HG03039 (cell line): ENCODE measurements around the gene YPEL3.

Experiments used
- ATAC-seq: cut with Tn5 transposase; IDR thresholded peaks from one replicate; pipeline ENCODE4 v1.9.1; 2021; ENCODE audit warnings: mild to moderate bottlenecking, moderate library complexity; ENCODE audit not compliant: unreplicated experiment

The YPEL3 gene

GRCh38 chr16:30091474-30092372 is 4.3 kb downstream of the YPEL3 start, which contains the start of gene TBX6:
TBX6 (minus strand) TSS chr16:30091924; CDS start chr16:30091193, 731 bp downstream.
- peak; percentile 49 for ATAC-seq

DNA sequence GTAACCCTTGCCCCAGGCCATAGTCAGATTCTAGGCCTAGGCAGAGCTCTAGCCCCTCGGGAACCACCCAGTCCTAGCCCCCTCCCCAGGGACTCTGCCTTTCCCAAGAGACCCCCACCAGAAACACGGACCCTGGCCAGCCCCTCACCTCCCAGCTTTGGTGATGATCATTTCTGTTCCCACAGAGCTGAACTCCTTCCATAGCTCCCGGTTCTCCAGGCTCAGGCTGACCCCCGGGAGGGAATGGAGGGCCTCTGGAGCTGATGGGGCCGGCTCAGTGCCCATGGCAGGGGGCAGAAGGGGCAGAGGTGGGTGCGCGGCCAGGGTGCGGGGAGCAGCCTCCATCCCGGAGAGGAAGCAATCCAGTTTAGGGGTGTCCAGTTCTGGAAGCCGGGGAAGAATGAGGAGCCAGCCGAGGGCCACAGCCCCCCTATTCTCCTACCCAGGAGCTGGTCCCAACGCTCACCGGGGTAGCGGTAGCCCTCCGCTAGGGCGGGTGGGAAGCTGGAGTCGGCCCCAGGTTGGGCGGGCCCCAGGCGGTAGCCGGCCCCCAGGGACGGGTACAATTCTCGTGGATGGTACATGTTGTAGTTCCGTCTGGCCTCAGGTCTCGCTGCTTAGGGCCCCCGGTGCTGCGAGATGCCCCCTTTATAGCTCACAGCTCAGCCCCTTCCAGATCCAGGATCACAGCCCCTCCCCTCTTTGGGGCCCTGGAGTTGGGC is 5.2 kb downstream of the YPEL3 start:
- no peak for ATAC-seq

DNA sequence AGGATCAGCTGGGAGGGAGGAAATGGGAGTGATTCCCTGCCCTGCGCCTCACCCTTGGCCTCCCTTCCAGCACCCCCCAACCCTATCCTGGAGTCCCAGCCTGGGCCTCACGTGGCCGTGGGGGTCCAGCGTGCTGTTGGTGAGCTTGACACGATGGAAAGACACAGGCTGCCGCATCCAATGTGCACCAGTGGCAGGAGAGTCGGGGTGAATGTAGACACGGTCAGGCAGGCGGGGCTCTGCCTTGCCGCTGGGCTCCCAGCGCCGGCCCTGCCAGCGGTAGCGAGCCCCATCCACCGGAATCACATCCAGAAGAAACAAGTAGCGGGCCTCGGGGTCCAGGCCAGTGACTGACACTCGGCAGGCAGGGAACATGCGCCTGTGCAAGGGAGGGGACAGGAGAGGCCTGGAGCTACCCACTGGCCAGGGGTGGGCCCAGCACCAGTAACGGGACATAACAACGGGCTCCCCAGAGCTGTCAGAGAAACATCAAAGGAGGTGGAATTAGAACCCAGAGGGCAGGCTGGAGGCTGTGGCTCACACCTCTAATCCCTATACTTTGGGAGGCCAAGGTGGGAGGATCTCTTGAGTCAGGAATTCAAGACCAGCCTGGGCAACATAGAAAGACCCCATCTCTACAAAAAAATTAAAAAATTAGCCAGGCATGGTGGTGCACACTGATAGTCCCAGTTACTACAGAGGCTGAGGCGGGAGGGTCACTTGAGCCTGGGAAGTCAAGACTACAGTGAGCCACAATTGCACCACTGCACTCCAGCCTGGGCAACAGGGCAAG is 7.0 kb downstream of the YPEL3 start:
- ATAC-seq = no peak

- no peak for ATAC-seq
Measured at GRCh38 chr16:30088237-30088831, 7.7 kb downstream of the YPEL3 start.

DNA sequence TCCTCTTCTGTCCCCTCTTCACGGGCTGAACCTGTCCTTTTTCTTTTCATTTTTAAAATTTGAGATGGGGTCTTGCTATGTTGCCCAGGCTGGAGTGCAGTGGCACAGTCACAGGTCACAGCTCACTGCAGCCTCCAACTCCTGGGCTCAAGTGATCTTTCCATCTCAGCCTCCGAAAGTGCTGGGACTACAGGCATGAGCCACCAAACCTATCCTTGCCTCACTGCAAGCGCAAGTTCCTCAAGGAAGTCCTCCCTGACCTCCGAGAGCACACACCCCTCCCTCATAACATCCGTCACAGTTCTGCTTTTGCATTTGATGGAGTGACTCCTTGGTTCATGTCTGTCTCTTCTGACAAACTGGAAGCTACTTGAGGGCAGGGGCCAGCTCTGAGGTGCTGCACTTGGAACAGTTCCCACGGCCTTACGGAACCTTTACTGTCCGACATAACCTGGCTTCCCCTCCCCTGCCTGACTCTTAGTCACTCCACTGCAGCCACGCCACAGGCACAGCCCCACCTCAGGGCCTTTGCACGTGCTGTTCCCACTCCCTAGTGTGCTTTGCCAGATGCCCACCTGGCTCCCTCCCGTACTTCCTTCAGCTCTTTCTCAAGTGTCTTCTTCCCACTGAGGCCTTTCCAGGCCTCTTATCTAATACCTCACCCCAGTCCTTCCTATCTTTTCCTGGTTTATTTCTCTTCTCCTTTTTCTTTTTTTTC is 8.7 kb downstream of the YPEL3 start:
- no peak for ATAC-seq

- no peak for ATAC-seq
Measured at GRCh38 chr16:30086291-30087140, 9.5 kb downstream of the YPEL3 start.

DNA sequence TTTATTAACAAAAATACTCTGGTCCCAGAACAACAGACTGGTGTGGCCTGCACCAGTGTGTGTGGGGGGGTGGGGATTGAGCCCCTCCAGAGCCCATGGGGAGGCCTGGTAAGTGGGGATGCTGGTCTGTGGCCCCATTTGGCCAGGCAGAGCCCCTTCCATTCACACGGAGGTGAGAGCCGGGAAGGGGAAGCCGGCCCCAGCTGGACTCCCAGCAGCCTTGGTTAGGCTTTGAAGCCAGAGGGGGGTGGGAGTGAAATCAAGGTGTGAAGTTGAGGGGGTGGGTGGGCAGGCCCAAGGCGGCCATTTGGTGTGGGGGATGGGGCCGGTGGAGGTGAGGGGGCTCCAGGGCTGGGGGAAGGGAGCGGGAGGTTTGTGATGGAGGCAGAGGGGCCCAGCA is 10.2 kb downstream of the YPEL3 start:
- no peak for ATAC-seq

GRCh38 chr16:30085247-30085646 is 10.8 kb downstream of the YPEL3 start:
- ATAC-seq = no peak

GRCh38 chr16:30084816-30085159 is 11.2 kb downstream of the YPEL3 start:
- no peak for ATAC-seq

- ATAC-seq = no peak
Measured at GRCh38 chr16:30084096-30084815, 11.8 kb downstream of the YPEL3 start.

DNA sequence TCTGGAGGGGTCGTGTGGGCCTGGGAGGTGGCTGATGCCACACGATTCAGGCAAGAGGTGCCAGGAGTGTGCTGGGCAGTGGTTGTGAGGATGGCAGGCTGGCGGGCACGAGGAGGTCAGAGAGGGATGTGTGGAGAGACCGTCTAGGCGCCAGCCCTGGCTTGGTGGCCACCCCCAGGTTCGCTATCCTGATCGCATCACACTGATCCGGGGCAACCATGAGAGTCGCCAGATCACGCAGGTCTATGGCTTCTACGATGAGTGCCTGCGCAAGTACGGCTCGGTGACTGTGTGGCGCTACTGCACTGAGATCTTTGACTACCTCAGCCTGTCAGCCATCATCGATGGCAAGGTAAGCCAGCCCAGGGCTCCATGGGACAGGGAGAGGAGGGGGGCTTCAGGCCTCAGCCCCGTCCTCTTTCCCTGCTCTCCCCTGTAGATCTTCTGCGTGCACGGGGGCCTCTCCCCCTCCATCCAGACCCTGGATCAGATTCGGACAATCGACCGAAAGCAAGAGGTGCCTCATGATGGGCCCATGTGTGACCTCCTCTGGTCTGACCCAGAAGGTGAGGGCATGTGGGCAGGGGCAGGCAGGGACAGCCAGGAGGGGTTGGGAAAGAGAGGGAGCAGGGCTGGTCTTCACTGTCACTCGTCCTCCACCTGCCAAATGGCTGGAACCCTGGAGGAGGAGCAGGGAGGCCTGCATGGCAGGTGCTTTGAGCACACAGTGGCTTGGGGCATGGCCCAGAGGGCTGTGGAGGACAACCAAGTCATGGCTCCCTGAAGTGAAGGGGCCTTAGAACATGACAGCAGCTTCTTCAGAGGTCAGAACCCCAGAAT is 12.6 kb downstream of the YPEL3 start:
- ATAC-seq = no peak

- ATAC-seq = no peak
Measured at GRCh38 chr16:30082545-30083090, 13.4 kb downstream of the YPEL3 start.

DNA sequence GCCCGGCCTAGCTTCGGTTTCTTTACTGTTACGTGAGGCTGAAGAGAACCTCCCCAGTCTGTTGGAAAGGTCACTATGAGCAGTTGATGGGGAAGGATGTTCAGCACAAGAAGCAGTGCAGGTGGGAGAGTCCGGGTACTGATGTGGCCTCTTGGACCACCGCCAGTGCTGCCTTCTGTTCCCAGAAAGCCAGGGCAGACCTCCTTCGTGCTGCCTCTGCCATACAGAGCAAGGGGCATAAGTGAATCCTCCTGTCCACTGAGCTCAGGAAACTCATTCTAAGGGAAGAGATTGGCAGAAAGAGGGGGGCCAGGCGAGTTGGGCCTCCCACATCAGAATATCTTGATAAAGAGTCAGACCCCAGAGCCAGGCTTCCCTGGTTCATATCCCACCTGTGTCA is 16.5 kb downstream of the YPEL3 start:
- no peak for ATAC-seq

DNA sequence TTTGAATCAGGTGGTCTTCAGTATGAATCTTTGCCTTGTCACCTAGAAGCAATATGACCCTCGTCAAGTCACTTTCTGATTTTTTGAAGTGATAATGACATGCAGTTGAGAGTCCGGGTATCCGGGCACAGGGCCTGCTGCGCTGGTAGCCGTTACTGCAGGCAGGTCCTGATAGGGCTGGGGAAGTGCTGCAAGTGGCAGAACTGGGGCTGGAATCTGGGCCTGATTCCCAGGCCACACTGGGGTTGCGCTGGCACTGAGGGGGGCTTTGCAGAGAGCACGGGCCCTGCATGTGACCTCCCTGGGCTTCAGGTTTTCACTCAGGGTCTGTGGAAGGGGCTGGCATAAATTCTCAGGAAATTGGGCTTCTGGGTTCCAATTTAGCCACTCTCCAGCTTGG is 17.3 kb downstream of the YPEL3 start:
- no peak for ATAC-seq

DNA sequence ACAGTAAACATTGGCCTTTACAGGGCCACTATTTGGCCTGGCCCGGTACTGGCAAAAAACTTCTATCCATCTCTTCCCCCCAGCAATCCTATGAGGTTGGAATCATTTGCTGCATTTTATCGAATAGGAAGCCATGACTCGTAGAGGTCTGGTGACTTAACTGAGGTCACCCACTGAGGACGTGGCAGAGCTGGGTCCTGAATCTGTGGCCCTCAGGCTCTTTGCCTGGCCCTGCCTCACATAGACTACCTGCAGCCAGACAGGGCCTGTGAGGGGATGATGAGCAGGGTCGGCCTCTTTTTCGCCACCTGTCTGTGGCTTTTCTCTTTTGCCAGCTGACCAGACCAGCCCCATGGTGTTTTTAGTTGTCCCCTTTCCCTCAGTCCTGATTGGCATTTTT is 18.4 kb downstream of the YPEL3 start:
- ATAC-seq = no peak

DNA sequence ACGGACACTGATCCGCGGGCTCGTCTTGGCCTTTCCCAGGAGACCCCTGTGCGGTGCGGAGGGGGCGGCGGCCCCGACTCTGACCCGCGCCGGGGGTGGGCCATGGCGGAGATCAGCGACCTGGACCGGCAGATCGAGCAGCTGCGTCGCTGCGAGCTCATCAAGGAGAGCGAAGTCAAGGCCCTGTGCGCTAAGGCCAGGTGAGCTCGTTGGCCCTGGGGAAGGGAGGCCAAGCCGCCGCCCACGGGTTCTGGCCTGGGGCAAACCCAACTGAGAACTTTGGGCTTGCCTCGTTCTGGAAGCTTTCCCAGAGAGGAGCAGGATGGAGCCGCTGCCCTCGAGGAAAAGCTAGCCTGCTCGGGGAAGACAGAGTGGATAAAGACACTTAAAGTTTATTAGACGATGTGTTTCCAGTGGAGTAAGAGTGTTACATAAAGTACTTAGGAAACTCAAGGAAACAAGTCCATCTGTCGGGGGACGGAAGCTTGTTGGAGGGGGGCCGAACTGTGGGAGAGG is 19.7 kb downstream of the YPEL3 start:
- ATAC-seq = peak; percentile 11

DNA sequence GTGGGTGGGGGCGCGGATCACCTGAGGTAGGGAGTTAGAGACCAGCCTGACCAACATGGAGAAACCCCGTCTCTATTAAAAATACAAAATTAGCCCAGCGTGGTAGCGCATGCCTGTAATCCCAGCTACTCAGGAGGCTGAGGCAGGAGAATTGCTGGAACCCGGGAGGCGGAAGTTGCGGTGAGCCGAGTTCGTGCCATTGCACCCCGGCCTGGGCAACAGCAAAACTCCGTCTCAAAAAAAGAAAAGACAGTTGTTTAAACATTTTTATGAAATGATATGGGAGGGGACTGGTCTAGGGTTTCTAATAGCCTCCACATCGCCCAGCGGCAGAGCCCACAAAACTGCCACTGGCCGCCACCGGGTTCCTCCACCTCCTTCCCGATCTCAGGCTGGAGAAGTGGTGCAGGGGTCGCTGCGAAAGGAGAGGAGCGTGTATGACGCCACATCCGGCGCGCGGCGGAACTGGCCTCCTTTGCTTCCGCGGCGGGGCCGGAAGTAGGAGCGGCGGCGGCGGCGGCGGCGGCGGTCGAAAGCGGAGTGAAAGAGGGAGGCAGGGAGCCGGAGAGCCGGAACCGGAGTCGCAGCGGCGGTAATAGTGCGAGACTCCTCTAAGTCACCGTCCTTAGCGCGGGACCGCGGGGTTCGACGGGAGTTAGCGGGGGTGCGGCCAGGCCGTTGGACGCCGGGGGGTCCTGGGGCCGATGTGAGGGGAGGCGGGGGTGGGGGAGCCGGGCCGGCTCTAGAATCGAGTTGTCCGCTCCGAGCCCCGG is 20.3 kb downstream of the YPEL3 start, which contains the start of gene PPP4C:
PPP4C (plus strand) TSS at position 492 of the 773 bp plus-strand sequence. CDS start 384 bp downstream, outside the sequence.
- peak; percentile 77 for ATAC-seq
